CD4-positive, alpha-beta T cell treated with Interleukin-2 at 100 ng/mL for 4 hours (primary cell): ENCODE data around the gene ETV4.
A peak's percentile ranks its signal among the peaks of the same experiment; 100 is the strongest.
"Not testable (repeated sequence)": the region's sequence is repeated elsewhere in the genome, so short reads cannot be mapped to it uniquely, and the experiment has no call there.

Experiments used
- DNase-seq: peaks from one replicate; pipeline ENCODE4 v3.0.0-alpha.2; 2020; ENCODE audit warnings: low spot score

The ETV4 gene

GRCh38 chr17:43515656-43516055, 30.5 kb downstream of the ETV4 start:
- DNase-seq = no peak

- not testable (repeated sequence) for DNase-seq
Observed at GRCh38 chr17:43511199-43511598, 34.9 kb downstream of the ETV4 start.

GRCh38 chr17:43509440-43509839, 36.7 kb downstream of the ETV4 start:
- not testable (repeated sequence) for DNase-seq

GRCh38 chr17:43490621-43491020, 55.5 kb downstream of the ETV4 start:
- DNase-seq = no peak

- peak; percentile 99 for DNase-seq
Observed at GRCh38 chr17:43483674-43484551, 62.2 kb downstream of the ETV4 start, which contains the start of gene DHX8. TSS of gene DHX8 (plus strand) at chr17:43483975. CDS start at chr17:43484038, 63 bp downstream.

GRCh38 chr17:43482103-43483012, 63.8 kb downstream of the ETV4 start:
- no peak for DNase-seq

- DNase-seq = no peak
Observed at GRCh38 chr17:43479948-43480347, 66.2 kb downstream of the ETV4 start.
